Gastroesophageal sphincter (tissue), 3 donors: ENCODE measurements around the gene EMP2.

Experiments used
- EP300 ChIP-seq: sonication (generic); formaldehyde crosslinking; IDR thresholded peaks from one replicate; pipeline ENCODE4 v1.6.1; 2017; ENCODE audit warnings: antibody characterized with exemption, mild to moderate bottlenecking
- POLR2A ChIP-seq, 2 donors: fragments of 450-650 bp; IDR thresholded peaks; one replicate each; pipeline ENCODE4 v1.6.1; 2017; ENCODE audit warnings: antibody characterized with exemption in 2 of 2, mild to moderate bottlenecking in 2 of 2, moderate library complexity in 1 of 2
- POLR2AphosphoS5 ChIP-seq: sonication (generic); formaldehyde crosslinking; IDR thresholded peaks from one replicate; pipeline ENCODE4 v1.6.1; 2017; ENCODE audit warnings: antibody characterized with exemption
- TF ChIP-seq, protein P1 (sequence below), 4 experiments: fragments of 200-600 bp in 2 of 4; fragments of 450-650 bp in 2 of 4; sonication (generic) in 1 of 4; IDR thresholded peaks; one replicate each; pipeline ENCODE4 v1.5.1; 2017 to 2019; ENCODE audit warnings: antibody characterized with exemption in 4 of 4, mild to moderate bottlenecking in 2 of 4, moderate library complexity in 2 of 4

DNA sequence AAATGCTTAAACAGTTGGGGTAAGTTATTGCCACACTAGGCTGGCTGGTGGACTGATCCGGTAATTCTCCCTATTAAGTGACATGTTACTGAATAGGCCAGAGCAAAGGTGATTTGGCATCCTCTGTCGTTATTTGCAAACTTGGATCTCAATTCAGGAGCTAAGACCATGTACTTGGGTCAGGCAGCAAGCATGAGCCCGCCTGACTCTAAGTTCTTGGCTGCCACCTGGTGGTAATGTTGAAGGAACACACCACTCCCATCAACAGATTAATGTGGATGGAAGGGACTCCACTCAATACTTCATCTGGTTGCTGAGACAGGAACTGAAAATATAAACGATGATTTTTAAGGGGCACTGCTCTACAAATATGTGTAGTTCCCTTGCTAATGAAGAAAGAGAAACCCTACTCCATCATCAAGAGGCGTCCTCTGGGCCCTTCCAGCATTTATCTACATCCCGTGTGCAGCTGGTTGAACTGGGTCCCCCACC is 70.8 kb downstream of the EMP2 start:
- TF ChIP-seq, protein P1, sequence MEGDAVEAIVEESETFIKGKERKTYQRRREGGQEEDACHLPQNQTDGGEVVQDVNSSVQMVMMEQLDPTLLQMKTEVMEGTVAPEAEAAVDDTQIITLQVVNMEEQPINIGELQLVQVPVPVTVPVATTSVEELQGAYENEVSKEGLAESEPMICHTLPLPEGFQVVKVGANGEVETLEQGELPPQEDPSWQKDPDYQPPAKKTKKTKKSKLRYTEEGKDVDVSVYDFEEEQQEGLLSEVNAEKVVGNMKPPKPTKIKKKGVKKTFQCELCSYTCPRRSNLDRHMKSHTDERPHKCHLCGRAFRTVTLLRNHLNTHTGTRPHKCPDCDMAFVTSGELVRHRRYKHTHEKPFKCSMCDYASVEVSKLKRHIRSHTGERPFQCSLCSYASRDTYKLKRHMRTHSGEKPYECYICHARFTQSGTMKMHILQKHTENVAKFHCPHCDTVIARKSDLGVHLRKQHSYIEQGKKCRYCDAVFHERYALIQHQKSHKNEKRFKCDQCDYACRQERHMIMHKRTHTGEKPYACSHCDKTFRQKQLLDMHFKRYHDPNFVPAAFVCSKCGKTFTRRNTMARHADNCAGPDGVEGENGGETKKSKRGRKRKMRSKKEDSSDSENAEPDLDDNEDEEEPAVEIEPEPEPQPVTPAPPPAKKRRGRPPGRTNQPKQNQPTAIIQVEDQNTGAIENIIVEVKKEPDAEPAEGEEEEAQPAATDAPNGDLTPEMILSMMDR (IDR thresholded peaks at IDR 0.05) = peak; percentile 68 to 81 (median 79)
- TF ChIP-seq POLR2A (IDR thresholded peaks at IDR 0.05) (no peak), POLR2AphosphoS5 (no peak), EP300 (no peak)
